OCI-LY3 (cell line): ENCODE data around the gene PAFAH1B2.

Experiments used
- H2AFZ ChIP-seq: fragments of 200-600, 300-600 bp; shearing (Covaris generic); 2 replicates; pipeline ENCODE4 v1.6.0; 2014; ENCODE audit warnings: antibody characterized with exemption, low read depth, low read length
- H3K27ac ChIP-seq: fragments of 200-600, 300-600 bp; sonication (generic); 2 replicates; pipeline ENCODE4 v1.5.1; 2014; ENCODE audit warnings: mild to moderate bottlenecking, low read length, moderate library complexity, mixed read lengths
- H3K27me3 ChIP-seq: fragments of 200-600, 300-600 bp; sonication (generic); 2 replicates; pipeline ENCODE4 v1.6.1; 2014; ENCODE audit warnings: low read depth, low read length, mixed read lengths
- H3K36me3 ChIP-seq: fragments of 200-600, 300-600 bp; sonication (generic); replicated peaks from 2 replicates; pipeline ENCODE3; 2014; ENCODE audit warnings: low read depth, low read length, mixed read lengths
- H3K4me1 ChIP-seq: fragments of 300-600, 200-600 bp; sonication (generic); 2 replicates; pipeline ENCODE4 v1.6.1; 2014; ENCODE audit warnings: low read length, mixed read lengths
- H3K4me2 ChIP-seq: fragments of 200-600, 300-600 bp; sonication (generic); 2 replicates; pipeline ENCODE4 v1.6.1; 2014; ENCODE audit warnings: low read length, mixed read lengths
- H3K4me3 ChIP-seq: fragments of 300-600, 200-600 bp; sonication (generic); 2 replicates; pipeline ENCODE4 v1.5.1; 2014; ENCODE audit warnings: antibody characterized with exemption, mild to moderate bottlenecking, low read length, moderate library complexity
- H3K79me2 ChIP-seq: fragments of 300-600, 200-600 bp; shearing (Covaris generic); 2 replicates; pipeline ENCODE4 v1.6.1; 2014; ENCODE audit warnings: mild to moderate bottlenecking, low read length, mixed read lengths
- H3K9ac ChIP-seq: fragments of 300-600, 200-600 bp; shearing (Covaris generic); 2 replicates; pipeline ENCODE4 v1.6.0; 2014; ENCODE audit warnings: mild to moderate bottlenecking, low read length, moderate library complexity
- H3K9me3 ChIP-seq: fragments of 200-600, 300-600 bp; shearing (Covaris generic); 2 replicates; pipeline ENCODE4 v1.6.1; 2014; ENCODE audit warnings: low read length, mixed read lengths; ENCODE audit not compliant: insufficient read depth
- H4K20me1 ChIP-seq: fragments of 200-600, 300-600 bp; sonication (generic); 2 replicates; pipeline ENCODE4 v1.6.1; 2016; ENCODE audit warnings: low read length, mixed read lengths; ENCODE audit not compliant: insufficient read depth
- CTCF ChIP-seq: fragments of 200-600, 300-600 bp; sonication (generic); IDR thresholded peaks from 2 replicates; pipeline ENCODE4 v1.5.1; 2014; ENCODE audit warnings: antibody characterized with exemption, low read length, low read depth
- EZH2phosphoT487 ChIP-seq: fragments of 200-600 bp; shearing (Covaris generic); IDR thresholded peaks from 2 replicates; pipeline ENCODE4 v1.6.1; 2018; ENCODE audit warnings: antibody characterized with exemption, mixed run types, low read depth

PAFAH1B2 gene

GRCh38 chr11:117143390-117143789 lies 697 bp upstream of the PAFAH1B2 start:
- Histone ChIP-seq H3K27ac (peak overlapping the region; percentile 75; the same call in 1 of the 2 replicates), H3K27me3 (no peaks in the 10 kb centered on the region), H3K4me3 (peak overlapping the region; percentile 98), H2AFZ (peak overlapping the region; percentile 97), H3K9ac (peak overlapping the region; percentile 94), H3K4me2 (peak overlapping the region; percentile 83), H4K20me1 (peaks cover 36% of the 10 kb centered on the region), H3K9me3 (no peaks in the 10 kb centered on the region), H3K36me3 (peaks cover 15% of the 10 kb centered on the region), H3K4me1 (peaks cover 8% of the 10 kb centered on the region), H3K79me2 (peaks cover 43% of the 10 kb centered on the region)
- TF ChIP-seq EZH2phosphoT487, result no peak
- TF ChIP-seq CTCF, result no peak

GRCh38 chr11:117144477-117145392 lies 648 bp downstream of the PAFAH1B2 start:
- no peaks in the 10 kb centered on the region for H3K27me3 ChIP-seq
- TF ChIP-seq EZH2phosphoT487 (no peak), CTCF (no peak)
- H3K4me1 ChIP-seq, result peaks cover 8% of the 10 kb centered on the region
- H3K36me3 ChIP-seq, result peaks cover 22% of the 10 kb centered on the region
- H3K4me2 ChIP-seq, result peak overlapping the region; percentile 90
- H4K20me1 ChIP-seq, result peaks cover 40% of the 10 kb centered on the region
- no peaks in the 10 kb centered on the region for H3K9me3 ChIP-seq
- H3K9ac ChIP-seq, result peak overlapping the region; percentile 94
- peak overlapping the region; percentile 98 for H3K4me3 ChIP-seq
- peaks cover 57% of the 10 kb centered on the region for H3K79me2 ChIP-seq
- peak overlapping the region; percentile 75 for H3K27ac ChIP-seq
- H2AFZ ChIP-seq, result peak overlapping the region; percentile 16; the same call in 1 of the 2 replicates

GRCh38 chr11:117145393-117145761 lies 1.3 kb downstream of the PAFAH1B2 start:
- Histone ChIP-seq H3K27ac (peak overlapping the region; percentile 75), H3K9me3 (no peaks in the 10 kb centered on the region), H4K20me1 (peaks cover 46% of the 10 kb centered on the region), H3K9ac (peak overlapping the region; percentile 94), H3K79me2 (peaks cover 63% of the 10 kb centered on the region), H2AFZ (no peak overlapping the region), H3K4me2 (peak overlapping the region; percentile 90), H3K4me3 (peak overlapping the region; percentile 98), H3K36me3 (peaks cover 26% of the 10 kb centered on the region), H3K27me3 (no peaks in the 10 kb centered on the region), H3K4me1 (peaks cover 8% of the 10 kb centered on the region)
- TF ChIP-seq EZH2phosphoT487 (no peak), CTCF (no peak)

DNA sequence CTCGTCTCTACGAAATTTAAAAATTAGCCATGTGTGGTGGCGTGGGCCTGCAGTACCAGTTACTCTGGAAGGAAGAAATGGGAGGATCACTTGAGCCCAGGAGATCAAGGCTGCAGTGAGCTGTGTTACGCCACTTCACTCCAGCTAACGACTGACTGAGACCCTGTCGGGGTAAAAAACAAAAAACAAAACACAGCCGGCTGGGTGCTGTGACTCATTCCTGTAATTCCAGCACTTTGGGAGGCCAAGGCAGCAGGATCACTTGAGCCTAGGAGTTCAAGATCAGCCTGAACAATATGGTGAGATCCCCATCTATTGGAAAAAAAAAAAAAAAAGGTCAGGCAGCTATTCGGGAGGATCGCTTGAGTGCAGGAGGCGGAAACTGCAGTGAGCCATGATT lies 2.4 kb downstream of the PAFAH1B2 start:
- Histone ChIP-seq H3K36me3 (peaks cover 29% of the 10 kb centered on the region), H3K27me3 (no peaks in the 10 kb centered on the region), H2AFZ (no peak overlapping the region), H3K4me2 (no peak overlapping the region), H4K20me1 (peaks cover 51% of the 10 kb centered on the region), H3K9me3 (no peaks in the 10 kb centered on the region), H3K9ac (no peak overlapping the region), H3K79me2 (peaks cover 73% of the 10 kb centered on the region), H3K27ac (no peak overlapping the region), H3K4me1 (peaks cover 8% of the 10 kb centered on the region), H3K4me3 (no peak overlapping the region)
- no peak for TF ChIP-seq CTCF
- no peak for TF ChIP-seq EZH2phosphoT487
